OCI-LY7 (cell line): ENCODE results near the gene SHOC2. TPM values are rescaled to one million over a fixed set of nuclear protein-coding genes. Genes with fewer than 3 reads are reported as not detected.
A peak's percentile ranks its signal among the peaks of the same experiment; 100 is the strongest.

Experiments
- BruUV-seq: library from RNA; stranded (reverse); fragments of 400-500 nt; replicated peaks from 2 replicates; lab custom pipeline; 2021; lab: Mats Ljungman, UMichigan
- CTCF ChIA-PET: fragments of 300-600 bp; sonication (Branson Sonifier 250); formaldehyde crosslinking; loops from one replicate; lab custom pipeline; 2022; ENCODE audit warnings: antibody characterized with exemption; ENCODE audit not compliant: unreplicated experiment; lab: Charles Lee
- POLR2A ChIA-PET: fragments of 300-600 bp; sonication (Branson Sonifier 250); formaldehyde crosslinking; loops from one replicate; lab custom pipeline; 2022; ENCODE audit warnings: antibody characterized with exemption; lab: Charles Lee
- DNase-seq: peaks from one replicate; pipeline ENCODE4 v3.0.0-alpha.2; 2015; ENCODE audit warnings: low spot score
- H2AFZ ChIP-seq: fragments of 200-600 bp; sonication (generic), shearing (Covaris generic); 2 replicates; pipeline ENCODE4 v1.6.1; 2014; ENCODE audit warnings: mild to moderate bottlenecking, antibody characterized with exemption, low read length, moderate library complexity
- H3K27ac ChIP-seq: fragments of 200-600 bp; sonication (generic); 2 replicates; pipeline ENCODE4 v1.5.1; 2014; ENCODE audit warnings: mixed run types, low read depth, mild to moderate bottlenecking, moderate library complexity, low read length, inconsistent platforms; ENCODE audit not compliant: poor library complexity, severe bottlenecking
- H3K36me3 ChIP-seq: fragments of 200-600 bp; sonication (generic); 2 replicates; pipeline ENCODE4 v1.6.1; 2014; ENCODE audit warnings: mild to moderate bottlenecking, antibody characterized with exemption, low read length, moderate library complexity, mixed read lengths; ENCODE audit not compliant: insufficient read depth
- H3K4me1 ChIP-seq: fragments of 200-600 bp; sonication (generic); 2 replicates; pipeline ENCODE4 v1.5.1; 2014; ENCODE audit warnings: mild to moderate bottlenecking, low read length; ENCODE audit not compliant: insufficient read depth, poor library complexity, severe bottlenecking
- H3K4me2 ChIP-seq: fragments of 200-600 bp; sonication (generic); 2 replicates; pipeline ENCODE4 v1.6.1; 2014; ENCODE audit warnings: mild to moderate bottlenecking, low read length
- H3K4me3 ChIP-seq: fragments of 200-600 bp; sonication (generic); 2 replicates; pipeline ENCODE4 v1.5.1; 2014; ENCODE audit warnings: mild to moderate bottlenecking, low read depth, low read length; ENCODE audit not compliant: poor library complexity, severe bottlenecking
- H3K79me2 ChIP-seq: fragments of 200-600 bp; sonication (generic); 2 replicates; pipeline ENCODE4 v1.6.1; 2016; ENCODE audit warnings: low read depth, mild to moderate bottlenecking, low read length, moderate library complexity, mixed read lengths; ENCODE audit not compliant: insufficient read depth
- H3K9me2 ChIP-seq: fragments of 200-600 bp; sonication (generic); 2 replicates; pipeline ENCODE4 v1.6.1; 2016; ENCODE audit warnings: mild to moderate bottlenecking, low read length, mixed read lengths; ENCODE audit not compliant: insufficient read depth
- H3K9me3 ChIP-seq: fragments of 200-600 bp; sonication (generic); 2 replicates; pipeline ENCODE4 v1.6.1; 2014; ENCODE audit warnings: mild to moderate bottlenecking, mixed run types, low read length, mixed read lengths
- H4K20me1 ChIP-seq: fragments of 200-600 bp; sonication (generic); 2 replicates; pipeline ENCODE4 v1.6.1; 2014; ENCODE audit warnings: mild to moderate bottlenecking, antibody characterized with exemption, low read length, moderate library complexity, mixed read lengths; ENCODE audit not compliant: insufficient read depth
- EZH2phosphoT487 ChIP-seq: fragments of 200-600 bp; sonication (generic); IDR thresholded peaks from 2 replicates; pipeline ENCODE4 v1.6.1; 2018; ENCODE audit warnings: low read depth, borderline replicate concordance, mild to moderate bottlenecking, mixed run types, antibody characterized with exemption, low read length, moderate library complexity, mixed read lengths
- intact Hi-C: fragments of 100-400 bp; cut with micrococcal nuclease; formaldehyde crosslinking; loops from one replicate; pipeline ENCODE4 v1.10.0; 2022; ENCODE audit not compliant: unreplicated experiment
- microRNA-seq: library from miRNA; unstranded; fragments of <30 nt; microRNA quantifications from one replicate; pipeline ENCODE4 v1.2.0, GENCODE V29; 2022; ENCODE audit warnings: borderline replicate concordance
- small RNA-seq: library from RNA; depleted of rRNA; stranded (forward); fragments of <200 nt; gene quantifications from one replicate; pipeline ENCODE3, GENCODE V24; 2014
- total RNA-seq, 2 experiments: library from RNA; depleted of rRNA in 1 of 2; stranded (reverse); fragments of >200 nt in 1 of 2; shearing (Covaris generic) in 1 of 2; gene quantifications; 2 replicates each; pipeline ENCODE4 v1.2.3, GENCODE V29; 2014 to 2022
- TF ChIP-seq, protein P1 (sequence below): fragments of 200-600 bp; sonication (generic); conservative IDR thresholded peaks from 2 replicates; pipeline ENCODE4 v1.5.1; 2014; ENCODE audit warnings: mild to moderate bottlenecking, antibody characterized with exemption, low read length, moderate library complexity, mixed read lengths

SHOC2 gene
- total RNA-seq, 2 experiments from 2014 or later = 54.1 to 92.2 TPM

DNA sequence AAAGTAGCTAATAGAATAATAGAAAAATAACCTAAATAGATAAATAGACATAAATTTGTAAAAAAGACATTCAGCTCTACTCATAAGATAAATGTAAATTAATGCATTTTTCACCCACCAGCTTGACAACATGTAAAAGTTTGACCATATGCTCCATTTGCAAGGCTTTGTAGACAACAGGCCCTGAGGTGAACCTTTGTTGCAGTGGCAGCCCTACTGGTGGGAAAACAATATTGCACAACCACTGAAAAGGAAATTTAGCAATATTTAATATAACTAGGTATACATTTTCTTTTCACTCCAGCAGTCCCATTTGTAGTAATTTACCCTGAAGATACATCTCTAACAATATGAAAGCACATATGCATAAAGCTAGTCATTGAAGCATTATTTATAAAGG lies 118.5 kb downstream of the SHOC2 start:
- Histone ChIP-seq H2AFZ (no peak overlapping the region), H3K9me2 (no peaks in the 10 kb centered on the region), H3K4me3 (no peak overlapping the region), H3K4me2 (no peak overlapping the region), H3K4me1 (no peaks in the 10 kb centered on the region), H3K36me3 (no peaks in the 10 kb centered on the region), H4K20me1 (no peaks in the 10 kb centered on the region), H3K9me3 (peaks cover 15% of the 10 kb centered on the region), H3K27ac (no peak overlapping the region), H3K79me2 (no peaks in the 10 kb centered on the region)
- no TSS peak for BruUV-seq
- ChIA-PET POLR2A (interaction anchor here (0.6 kb wide), 2 partner anchors 16 to 51 kb away, joined by 3 read pairs; no protein-coding TSS in a partner anchor), CTCF (no interaction called here)
- no peak for TF ChIP-seq EZH2phosphoT487
- TF ChIP-seq, protein P1, sequence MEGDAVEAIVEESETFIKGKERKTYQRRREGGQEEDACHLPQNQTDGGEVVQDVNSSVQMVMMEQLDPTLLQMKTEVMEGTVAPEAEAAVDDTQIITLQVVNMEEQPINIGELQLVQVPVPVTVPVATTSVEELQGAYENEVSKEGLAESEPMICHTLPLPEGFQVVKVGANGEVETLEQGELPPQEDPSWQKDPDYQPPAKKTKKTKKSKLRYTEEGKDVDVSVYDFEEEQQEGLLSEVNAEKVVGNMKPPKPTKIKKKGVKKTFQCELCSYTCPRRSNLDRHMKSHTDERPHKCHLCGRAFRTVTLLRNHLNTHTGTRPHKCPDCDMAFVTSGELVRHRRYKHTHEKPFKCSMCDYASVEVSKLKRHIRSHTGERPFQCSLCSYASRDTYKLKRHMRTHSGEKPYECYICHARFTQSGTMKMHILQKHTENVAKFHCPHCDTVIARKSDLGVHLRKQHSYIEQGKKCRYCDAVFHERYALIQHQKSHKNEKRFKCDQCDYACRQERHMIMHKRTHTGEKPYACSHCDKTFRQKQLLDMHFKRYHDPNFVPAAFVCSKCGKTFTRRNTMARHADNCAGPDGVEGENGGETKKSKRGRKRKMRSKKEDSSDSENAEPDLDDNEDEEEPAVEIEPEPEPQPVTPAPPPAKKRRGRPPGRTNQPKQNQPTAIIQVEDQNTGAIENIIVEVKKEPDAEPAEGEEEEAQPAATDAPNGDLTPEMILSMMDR = peak; percentile 59; the same call in 1 of the 2 replicates
- peak; percentile 17 for DNase-seq
- intact Hi-C loops = no loop called here

- H3K4me2 ChIP-seq = no peak overlapping the region
- ChIA-PET CTCF (no interaction called here), POLR2A (no interaction called here)
- peaks cover 15% of the 10 kb centered on the region for H3K9me3 ChIP-seq
- no peak overlapping the region for H3K27ac ChIP-seq
- H4K20me1 ChIP-seq = no peaks in the 10 kb centered on the region
- TF ChIP-seq, protein P1 = no peak
- no peak for TF ChIP-seq EZH2phosphoT487
- no peak overlapping the region for H2AFZ ChIP-seq
- no peaks in the 10 kb centered on the region for H3K4me1 ChIP-seq
- intact Hi-C loops = no loop called here
- no peaks in the 10 kb centered on the region for H3K36me3 ChIP-seq
- no TSS peak for BruUV-seq
- no peak overlapping the region for H3K4me3 ChIP-seq
- H3K9me2 ChIP-seq = no peaks in the 10 kb centered on the region
- no peaks in the 10 kb centered on the region for H3K79me2 ChIP-seq
- DNase-seq = no peak
Observed at GRCh38 chr10:111039522-111039921, 120.1 kb downstream of the SHOC2 start.

- Histone ChIP-seq H3K9me2 (no peaks in the 10 kb centered on the region), H3K36me3 (no peaks in the 10 kb centered on the region), H3K9me3 (no peaks in the 10 kb centered on the region), H3K4me2 (no peak overlapping the region), H4K20me1 (no peaks in the 10 kb centered on the region), H3K27ac (no peak overlapping the region), H3K79me2 (no peaks in the 10 kb centered on the region), H3K4me1 (no peaks in the 10 kb centered on the region), H2AFZ (no peak overlapping the region), H3K4me3 (no peak overlapping the region)
- POLR2A ChIA-PET = interaction anchor here (0.6 to 1.4 kb wide), 2 partner anchors 325 to 442 kb away, joined by 3 to 4 read pairs; no protein-coding TSS in a partner anchor
- intact Hi-C loops = no loop called here
- BruUV-seq = no TSS peak
- DNase-seq = no peak
- TF ChIP-seq EZH2phosphoT487 = no peak
- TF ChIP-seq, protein P1 = no peak
- CTCF ChIA-PET = no interaction called here
Observed at GRCh38 chr10:111057006-111057405, 137.6 kb downstream of the SHOC2 start.

Small RNA genes within 50 kb of the gene (microRNA-seq; reads per million reads assigned to microRNA genes)
- 5.3 reads per million for gene MIR548E

Small RNA genes within 50 kb of the gene (small RNA-seq; reads per million reads assigned to genes)
- gene MIR548E = not detected

Other genes starting within 250 kb of the SHOC2 start
- gene PDCD4, start 47.7 kb upstream of the SHOC2 start, total RNA-seq (2014; rRNA removed; shearing (Covaris generic)) = 59.0 and 70.6 TPM in 2 replicates
- gene PDCD4, start 47.7 kb upstream of the SHOC2 start, total RNA-seq (2022) = 116 and 131 TPM in 2 replicates
- 8.9 and 34.4 TPM in 2 replicates for gene BBIP1, start 424 bp upstream of the SHOC2 start, total RNA-seq (2014; rRNA removed; shearing (Covaris generic))
- 32.4 and 34.8 TPM in 2 replicates for gene BBIP1, start 424 bp upstream of the SHOC2 start, total RNA-seq (2022)
- 0.06 TPM in 1 of 2 replicates, not detected in the other for gene ADRA2A, start 157.4 kb downstream of the SHOC2 start, total RNA-seq (2014; rRNA removed; shearing (Covaris generic))
- gene ADRA2A, start 157.4 kb downstream of the SHOC2 start, total RNA-seq (2022) = not detected in 2 replicates